WTC11 (cell line): Measurements from ENCODE around the gene SLC5A3. TPM values are rescaled to one million over a fixed set of nuclear protein-coding genes. Genes with fewer than 3 reads are reported as not detected.

Experiments used
- ATAC-seq: fragments of 200-7000 bp; cut with Tn5 transposase; 2 replicates; pipeline ENCODE4 v1.10.0; 2021; ENCODE audit warnings: mild to moderate bottlenecking, moderate library complexity
- CTCF ChIA-PET: fragments of 300-600 bp; sonication (Branson Sonifier 250); formaldehyde crosslinking; loops from one replicate; lab custom pipeline; 2021; ENCODE audit warnings: antibody characterized with exemption; lab: Charles Lee
- POLR2A ChIA-PET: fragments of 350-600 bp; sonication (Branson Sonifier 250); formaldehyde crosslinking; loops from one replicate; lab custom pipeline; 2021; ENCODE audit warnings: antibody characterized with exemption; lab: Charles Lee
- DNase-seq: peaks from one replicate; pipeline ENCODE4 v3.0.0; 2021; ENCODE audit warnings: low spot score
- H3K27ac Mint-ChIP-seq: 2 replicates; pipeline ENCODE4 v1.8.0; 2021; ENCODE audit warnings: mixed read lengths
- H3K27me3 Mint-ChIP-seq: 2 replicates; pipeline ENCODE4 v1.8.0; 2021; ENCODE audit warnings: low read depth, mild to moderate bottlenecking, moderate library complexity, mixed read lengths
- H3K36me3 Mint-ChIP-seq: 2 replicates; pipeline ENCODE4 v1.8.0; 2021; ENCODE audit warnings: mixed read lengths
- H3K4me1 Mint-ChIP-seq: 2 replicates; pipeline ENCODE4 v1.8.0; 2022; ENCODE audit warnings: mixed read lengths
- H3K4me3 Mint-ChIP-seq: 2 replicates; pipeline ENCODE4 v1.8.0; 2021; ENCODE audit warnings: mild to moderate bottlenecking, moderate library complexity, mixed read lengths
- H3K9me3 Mint-ChIP-seq: 2 replicates; pipeline ENCODE4 v1.8.0; 2021; ENCODE audit warnings: mixed read lengths
- ATF2 ChIP-seq: sonication (generic); formaldehyde crosslinking; IDR thresholded peaks from 2 replicates; pipeline ENCODE4 v1.8.1; 2022; ENCODE audit warnings: low read depth, missing genetic modification reagents, borderline replicate concordance
- CDX4 ChIP-seq: fragments of 250-450 bp; sonication (Bioruptor Pico); IDR thresholded peaks from 2 replicates; pipeline ENCODE4 v1.9.0; 2021; ENCODE audit warnings: moderate library complexity, mild to moderate bottlenecking, inconsistent platforms, borderline replicate concordance
- CREM ChIP-seq: sonication (generic); formaldehyde crosslinking; IDR thresholded peaks from 2 replicates; pipeline ENCODE4 v1.8.1; 2022; ENCODE audit warnings: mild to moderate bottlenecking, missing genetic modification reagents, moderate library complexity
- E2F1 ChIP-seq: sonication (generic); formaldehyde crosslinking; IDR thresholded peaks from 2 replicates; pipeline ENCODE4 v1.8.0; 2022; ENCODE audit warnings: mild to moderate bottlenecking, missing genetic modification reagents
- E2F5 ChIP-seq: sonication (generic); formaldehyde crosslinking; IDR thresholded peaks from 2 replicates; pipeline ENCODE4 v1.8.1; 2022; ENCODE audit warnings: mild to moderate bottlenecking, moderate library complexity, missing genetic modification reagents
- ELF4 ChIP-seq: sonication (generic); formaldehyde crosslinking; IDR thresholded peaks from 2 replicates; pipeline ENCODE4 v1.8.1; 2022; ENCODE audit warnings: low read depth, mild to moderate bottlenecking, moderate library complexity, missing genetic modification reagents
- ESRRA ChIP-seq: sonication (generic); formaldehyde crosslinking; IDR thresholded peaks from 2 replicates; pipeline ENCODE4 v1.8.1; 2022; ENCODE audit warnings: mild to moderate bottlenecking, missing genetic modification reagents, borderline replicate concordance
- FOXJ3 ChIP-seq: sonication (generic); formaldehyde crosslinking; IDR thresholded peaks from 2 replicates; pipeline ENCODE4 v1.9.0; 2021; ENCODE audit warnings: missing genetic modification reagents, mild to moderate bottlenecking, borderline replicate concordance
- FOXP4 ChIP-seq: sonication (generic); formaldehyde crosslinking; IDR thresholded peaks from 2 replicates; pipeline ENCODE4 v1.8.0; 2022; ENCODE audit warnings: mild to moderate bottlenecking, missing genetic modification reagents
- JAZF1 ChIP-seq: fragments of 250-450 bp; sonication (Bioruptor Pico); IDR thresholded peaks from 2 replicates; pipeline ENCODE4 v1.9.0; 2021; ENCODE audit warnings: moderate library complexity, mild to moderate bottlenecking, inconsistent platforms
- MLX ChIP-seq: sonication (generic); formaldehyde crosslinking; IDR thresholded peaks from 2 replicates; pipeline ENCODE4 v1.8.1; 2023; ENCODE audit warnings: mild to moderate bottlenecking, missing genetic modification reagents, moderate library complexity
- NR1H2 ChIP-seq: sonication (generic); formaldehyde crosslinking; IDR thresholded peaks from 2 replicates; pipeline ENCODE4 v1.9.0; 2021; ENCODE audit warnings: mild to moderate bottlenecking, moderate library complexity, missing genetic modification reagents
- NR2C2 ChIP-seq: sonication (generic); formaldehyde crosslinking; IDR thresholded peaks from 2 replicates; pipeline ENCODE4 v1.8.0; 2022; ENCODE audit warnings: mild to moderate bottlenecking, missing genetic modification reagents
- RELA ChIP-seq: sonication (generic); formaldehyde crosslinking; IDR thresholded peaks from 2 replicates; pipeline ENCODE4 v1.8.1; 2022; ENCODE audit warnings: missing genetic modification reagents, mild to moderate bottlenecking, borderline replicate concordance
- SMAD4 ChIP-seq: sonication (generic); formaldehyde crosslinking; IDR thresholded peaks from 2 replicates; pipeline ENCODE4 v1.8.0; 2022; ENCODE audit warnings: mild to moderate bottlenecking, missing genetic modification reagents
- TCF7 ChIP-seq: sonication (generic); formaldehyde crosslinking; IDR thresholded peaks from 2 replicates; pipeline ENCODE4 v1.8.0; 2022; ENCODE audit warnings: mild to moderate bottlenecking, low read depth, missing genetic modification reagents, moderate library complexity
- TEAD1 ChIP-seq: sonication (generic); formaldehyde crosslinking; IDR thresholded peaks from 2 replicates; pipeline ENCODE4 v1.8.0; 2022; ENCODE audit warnings: mild to moderate bottlenecking, missing genetic modification reagents
- ZNF138 ChIP-seq: sonication (generic); formaldehyde crosslinking; conservative IDR thresholded peaks from 2 replicates; pipeline ENCODE4 v1.8.1; 2022; ENCODE audit warnings: mild to moderate bottlenecking, moderate library complexity, missing genetic modification reagents
- ZNF219 ChIP-seq: sonication (generic); formaldehyde crosslinking; IDR thresholded peaks from 2 replicates; pipeline ENCODE4 v1.8.0; 2023; ENCODE audit warnings: missing genetic modification reagents, mild to moderate bottlenecking, borderline replicate concordance
- ZNF416 ChIP-seq: fragments of 250-450 bp; sonication (Bioruptor Pico); IDR thresholded peaks from 2 replicates; pipeline ENCODE4 v1.9.0; 2021; ENCODE audit warnings: mild to moderate bottlenecking, inconsistent platforms
- ZNF671 ChIP-seq: fragments of 250-450 bp; sonication (Bioruptor Pico); IDR thresholded peaks from 2 replicates; pipeline ENCODE4 v1.8.0; 2021; ENCODE audit warnings: mild to moderate bottlenecking
- total RNA-seq: library from RNA; stranded (reverse); gene quantifications from 3 replicates; pipeline ENCODE4 v1.2.3, GENCODE V29; 2021

Gene SLC5A3
- total RNA-seq, 1 experiment from 2014 or later = 14.8 TPM

GRCh38 chr21:34037009-34037795, 36.2 kb upstream of the SLC5A3 start (continued):
- TF ChIP-seq JAZF1 (no peak), NR2C2 (CRISPR knock-in tag) (no peak)

GRCh38 chr21:34039678-34040382, 33.5 kb upstream of the SLC5A3 start:
- peaks cover 6% of the 10 kb centered on the region for H3K9me3 Mint-ChIP-seq
- H3K4me1 Mint-ChIP-seq = peaks cover 15% of the 10 kb centered on the region
- TF ChIP-seq ESRRA (CRISPR knock-in tag) (no peak), FOXJ3 (CRISPR knock-in tag) (no peak), ZNF219 (CRISPR knock-in tag) (no peak), MLX (CRISPR knock-in tag) (no peak), E2F5 (no peak), ATF2 (CRISPR knock-in tag) (no peak), NR1H2 (CRISPR knock-in tag) (no peak), FOXP4 (no peak), ZNF416 (no peak), E2F1 (CRISPR knock-in tag) (no peak), ZNF138 (CRISPR knock-in tag) (no peak), ZNF671 (no peak), RELA (CRISPR knock-in tag) (no peak), ELF4 (CRISPR knock-in tag) (no peak), CDX4 (CRISPR knock-in tag) (no peak), TEAD1 (no peak), CREM (no peak), TCF7 (CRISPR knock-in tag) (no peak), SMAD4 (CRISPR knock-in tag) (no peak)
- TF ChIP-seq, all 79 proteins: peak for 0
- CTCF ChIA-PET = interaction anchor here (0.6 to 1.1 kb wide), 7 partner anchors 9 to 757 kb away, joined by 3 to 6 read pairs (median 3); no protein-coding TSS in a partner anchor
- DNase-seq = no peak
- no peak overlapping the region for H3K27ac Mint-ChIP-seq
- H3K36me3 Mint-ChIP-seq = no peaks in the 10 kb centered on the region
- no peak overlapping the region for H3K4me3 Mint-ChIP-seq
- H3K27me3 Mint-ChIP-seq = no peaks in the 10 kb centered on the region
- POLR2A ChIA-PET = interaction anchor here (0.6 to 1.0 kb wide), 2 partner anchors 15 to 163 kb away, joined by 3 to 4 read pairs; no protein-coding TSS in a partner anchor
- peak; percentile 80 for ATAC-seq
